ENCODE results near the gene VPS8. TPM values are rescaled to one million over a fixed set of nuclear protein-coding genes. Genes with fewer than 3 reads are reported as not detected.
"Not testable (repeated sequence)": the region's sequence is repeated elsewhere in the genome, so short reads cannot be mapped to it uniquely, and the experiment has no call there.

VPS8 gene
- total RNA-seq, 1 donor from 2014 or later: 83.9 TPM

- Histone ChIP-seq H3K36me3 (peaks cover 7% of the 10 kb centered on the region), H3K4me3 (no peak overlapping the region), H3K27ac (replicated peaks) (no peak overlapping the region), H3K4me1 (peaks cover 7% of the 10 kb centered on the region), H3K9me3 (replicated peaks) (no peaks in the 10 kb centered on the region), H3K27me3 (ENCODE audit: low read depth) (no peaks in the 10 kb centered on the region)
- no peak for DNase-seq
- intact Hi-C loops (cut with micrococcal nuclease): no loop called here
- no peak for TF ChIP-seq CTCF (IDR thresholded peaks at IDR 0.05; ENCODE audit: borderline replicate concordance)
These were observed 135.0 kb downstream of the VPS8 start for GRCh38 chr3:184946917-184947316.

- no peak overlapping the region for H3K27ac ChIP-seq (replicated peaks)
- peaks cover 4% of the 10 kb centered on the region for H3K36me3 ChIP-seq
- intact Hi-C loops (cut with micrococcal nuclease): no loop called here
- H3K9me3 ChIP-seq (replicated peaks): no peaks in the 10 kb centered on the region
- no peak for TF ChIP-seq CTCF (IDR thresholded peaks at IDR 0.05; ENCODE audit: borderline replicate concordance)
- no peaks in the 10 kb centered on the region for H3K27me3 ChIP-seq (ENCODE audit: low read depth)
- no peak overlapping the region for H3K4me3 ChIP-seq
- DNase-seq: no peak
- H3K4me1 ChIP-seq: peaks cover 23% of the 10 kb centered on the region
These were observed 137.4 kb downstream of the VPS8 start for GRCh38 chr3:184949251-184949965.

GRCh38 chr3:184950816-184951215 lies 138.8 kb downstream of the VPS8 start:
- H3K36me3 ChIP-seq; DNase-seq; H3K27ac ChIP-seq (replicated peaks); intact Hi-C loops (cut with micrococcal nuclease); H3K4me3 ChIP-seq; H3K27me3 ChIP-seq (ENCODE audit: low read depth); H3K9me3 ChIP-seq (replicated peaks): not testable (repeated sequence)
- peaks cover 29% of the 10 kb centered on the region for H3K4me1 ChIP-seq

- no peak overlapping the region for H3K4me3 ChIP-seq
- no peak for TF ChIP-seq CTCF (IDR thresholded peaks at IDR 0.05; ENCODE audit: borderline replicate concordance)
- peaks cover 12% of the 10 kb centered on the region for H3K36me3 ChIP-seq
- intact Hi-C loops (cut with micrococcal nuclease): no loop called here
- H3K27me3 ChIP-seq (ENCODE audit: low read depth): no peaks in the 10 kb centered on the region
- peaks cover 23% of the 10 kb centered on the region for H3K4me1 ChIP-seq
- no peaks in the 10 kb centered on the region for H3K9me3 ChIP-seq (replicated peaks)
- H3K27ac ChIP-seq (replicated peaks): no peak overlapping the region
- no peak for DNase-seq
These were observed 140.7 kb downstream of the VPS8 start for GRCh38 chr3:184952671-184953070.

- no peaks in the 10 kb centered on the region for H3K27me3 ChIP-seq (ENCODE audit: low read depth)
- DNase-seq: no peak
- H3K4me1 ChIP-seq: peaks cover 25% of the 10 kb centered on the region
- H3K9me3 ChIP-seq (replicated peaks): no peaks in the 10 kb centered on the region
- no peak overlapping the region for H3K27ac ChIP-seq (replicated peaks)
- intact Hi-C loops (cut with micrococcal nuclease): no loop called here
- peaks cover 18% of the 10 kb centered on the region for H3K36me3 ChIP-seq
- TF ChIP-seq CTCF (IDR thresholded peaks at IDR 0.05; ENCODE audit: borderline replicate concordance): no peak
- H3K4me3 ChIP-seq: no peak overlapping the region
These were observed 141.4 kb downstream of the VPS8 start for GRCh38 chr3:184953401-184953800.

GRCh38 chr3:184954251-184954650 lies 142.3 kb downstream of the VPS8 start:
- Histone ChIP-seq H3K4me3 (no peak overlapping the region), H3K4me1 (peaks cover 25% of the 10 kb centered on the region), H3K9me3 (replicated peaks) (no peaks in the 10 kb centered on the region), H3K27me3 (ENCODE audit: low read depth) (no peaks in the 10 kb centered on the region), H3K36me3 (peaks cover 26% of the 10 kb centered on the region), H3K27ac (replicated peaks) (peak overlapping the region; percentile 20)
- intact Hi-C loops (cut with micrococcal nuclease): no loop called here
- TF ChIP-seq CTCF (IDR thresholded peaks at IDR 0.05; ENCODE audit: borderline replicate concordance): no peak
- peak; percentile 29 for DNase-seq

GRCh38 chr3:184954851-184955250 lies 142.9 kb downstream of the VPS8 start:
- H3K27ac ChIP-seq (replicated peaks); H3K27me3 ChIP-seq (ENCODE audit: low read depth); H3K4me3 ChIP-seq; DNase-seq; intact Hi-C loops (cut with micrococcal nuclease); H3K9me3 ChIP-seq (replicated peaks): not testable (repeated sequence)
- Histone ChIP-seq H3K4me1 (peaks cover 25% of the 10 kb centered on the region), H3K36me3 (peaks cover 29% of the 10 kb centered on the region)
